Activated effector memory CD4-positive, alpha-beta T cell treated with anti-CD3 and anti-CD28 coated beads, Interleukin-2, amount 50 U/mL, for 16 hours (primary cell): Measurements from ENCODE around the gene RASSF8.

Experiments used
- DNase-seq: peaks from one replicate; pipeline ENCODE4 v3.0.0-alpha.2; 2020

The RASSF8 gene

GRCh38 chr12:25965682-25966081 is 7.2 kb downstream of the RASSF8 start:
- DNase-seq: no peak

- DNase-seq: no peak
Observed at GRCh38 chr12:25970082-25970481, 11.6 kb downstream of the RASSF8 start.

- no peak for DNase-seq
Observed at GRCh38 chr12:25970916-25971653, 12.6 kb downstream of the RASSF8 start.

GRCh38 chr12:25971654-25972041 is 13.2 kb downstream of the RASSF8 start:
- no peak for DNase-seq

GRCh38 chr12:25972783-25973182 is 14.3 kb downstream of the RASSF8 start:
- DNase-seq: no peak

- no peak for DNase-seq
Observed at GRCh38 chr12:25975179-25975578, 16.7 kb downstream of the RASSF8 start.

- DNase-seq: no peak
Observed at GRCh38 chr12:25975682-25976081, 17.2 kb downstream of the RASSF8 start.

GRCh38 chr12:25976289-25976688 is 17.8 kb downstream of the RASSF8 start:
- DNase-seq: no peak

GRCh38 chr12:25977047-25977446 is 18.6 kb downstream of the RASSF8 start:
- no peak for DNase-seq

GRCh38 chr12:25979059-25979458 is 20.6 kb downstream of the RASSF8 start:
- no peak for DNase-seq

- no peak for DNase-seq
Observed at GRCh38 chr12:25979563-25979962, 21.1 kb downstream of the RASSF8 start.

GRCh38 chr12:25980035-25980434 is 21.6 kb downstream of the RASSF8 start:
- no peak for DNase-seq

- DNase-seq: no peak
Observed at GRCh38 chr12:25981597-25981996, 23.1 kb downstream of the RASSF8 start.

GRCh38 chr12:25982416-25982815 is 23.9 kb downstream of the RASSF8 start:
- no peak for DNase-seq

- no peak for DNase-seq
Observed at GRCh38 chr12:25983625-25984024, 25.1 kb downstream of the RASSF8 start.

GRCh38 chr12:25984759-25985158 is 26.3 kb downstream of the RASSF8 start:
- no peak for DNase-seq

GRCh38 chr12:25985316-25986175 is 27.1 kb downstream of the RASSF8 start:
- no peak for DNase-seq

- DNase-seq: no peak
Observed at GRCh38 chr12:25986180-25986579, 27.7 kb downstream of the RASSF8 start.

GRCh38 chr12:25988505-25988904 is 30.0 kb downstream of the RASSF8 start:
- DNase-seq: no peak

GRCh38 chr12:25990495-25990894 is 32.0 kb downstream of the RASSF8 start:
- DNase-seq: no peak

GRCh38 chr12:25992026-25992782 is 33.7 kb downstream of the RASSF8 start:
- no peak for DNase-seq

- no peak for DNase-seq
Observed at GRCh38 chr12:25993901-25994651, 35.6 kb downstream of the RASSF8 start.
